Mesenteric fat pad (tissue), 1 donor: ENCODE results near the gene STAT5B. TPM values are rescaled to one million over a fixed set of nuclear protein-coding genes. Genes with fewer than 3 reads are reported as not detected.
"Not testable (repeated sequence)": the region's sequence is repeated elsewhere in the genome, so short reads cannot be mapped to it uniquely, and the experiment has no call there.

ENCODE experiments used
- DNase-seq: peaks from one replicate; pipeline ENCODE4 v3.0.0-alpha.2; 2020; ENCODE audit warnings: low spot score
- total RNA-seq: library from RNA; stranded (reverse); fragmentation: NEBNext Ultra II Directional; extraction: Animal tissue kit (Norgen Biotek cat#: 25700); gene quantifications from one replicate; pipeline ENCODE4 v1.2.1, GENCODE V29; 2021
- donor health status: DM: yes; HTN: yes; CAD: no.

The STAT5B gene
- total RNA-seq, 1 donor from 2014 or later = 106 TPM

DNA sequence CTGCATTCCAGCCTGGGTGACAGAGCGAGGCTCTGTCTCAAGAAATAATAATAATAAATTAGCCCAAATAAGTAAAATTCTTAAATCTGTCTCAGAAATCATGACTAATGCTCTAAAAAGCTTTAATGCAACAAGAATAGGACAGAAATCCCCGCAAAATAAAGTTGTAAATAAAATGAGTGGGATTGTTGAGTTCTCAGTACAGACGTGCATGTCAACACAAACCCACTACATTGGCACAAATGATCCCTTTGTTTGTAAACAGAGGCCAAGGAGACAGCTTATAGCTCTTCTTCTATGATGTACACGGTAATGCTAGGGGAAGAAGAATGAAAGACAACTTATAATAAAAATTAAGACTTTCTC is 6.0 kb downstream of the STAT5B start:
- DNase-seq = no peak

DNA sequence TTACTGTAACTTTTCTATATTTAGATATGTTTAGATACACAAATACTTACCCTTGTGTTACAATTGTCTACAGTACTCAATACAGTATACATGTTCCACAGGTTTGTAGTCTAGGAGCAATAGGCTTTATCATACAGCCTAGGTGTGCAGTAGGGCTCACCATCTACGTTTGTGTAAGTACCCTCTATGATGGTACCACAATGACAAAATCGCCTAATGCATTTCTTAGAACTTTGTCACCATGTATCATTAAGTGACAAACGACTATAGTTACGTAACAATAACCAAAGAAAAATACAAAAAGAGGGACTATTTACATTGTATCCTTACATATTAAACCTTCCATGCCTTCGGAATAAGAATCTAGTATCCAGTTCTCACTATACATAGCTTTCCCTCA is 8.0 kb downstream of the STAT5B start:
- no peak for DNase-seq

DNA sequence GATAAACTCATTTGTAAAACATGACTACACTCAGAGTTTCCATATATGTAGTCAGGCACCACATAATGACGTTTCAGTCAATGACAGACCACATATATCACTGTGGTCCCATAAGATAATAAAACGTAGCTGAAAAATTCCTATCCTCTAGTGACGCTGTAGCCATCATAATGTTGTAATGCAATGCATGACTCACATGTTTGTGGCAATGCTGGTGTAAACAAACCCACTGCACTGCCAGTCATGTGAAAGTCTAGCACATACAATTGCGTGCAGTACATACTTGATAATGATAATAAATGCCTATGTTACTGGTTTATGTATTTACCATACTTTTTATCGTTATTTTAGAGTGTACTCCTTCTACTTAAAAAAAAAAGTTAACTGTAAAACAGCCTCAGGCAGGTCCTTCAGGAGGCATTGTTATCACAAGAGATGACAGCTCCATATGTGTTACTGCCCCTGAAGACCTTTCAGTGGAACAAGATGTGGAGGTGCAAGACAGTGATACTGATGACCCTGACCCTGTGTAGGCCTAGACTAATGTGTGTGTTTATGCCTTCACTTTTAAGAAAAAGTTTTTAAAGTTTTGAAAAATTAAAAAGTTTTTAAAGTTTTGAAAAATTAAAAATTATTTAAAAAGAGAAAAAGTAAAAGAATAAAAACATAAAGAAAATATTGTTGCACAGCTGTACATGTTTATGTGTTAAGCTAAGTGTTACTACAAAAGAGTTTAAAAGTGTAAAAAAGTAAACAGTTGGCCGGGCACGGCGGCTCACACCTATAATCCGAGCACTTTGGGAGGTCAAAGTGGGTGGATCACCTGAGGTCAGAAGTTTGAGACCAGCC is 9.0 kb downstream of the STAT5B start:
- no peak for DNase-seq

DNA sequence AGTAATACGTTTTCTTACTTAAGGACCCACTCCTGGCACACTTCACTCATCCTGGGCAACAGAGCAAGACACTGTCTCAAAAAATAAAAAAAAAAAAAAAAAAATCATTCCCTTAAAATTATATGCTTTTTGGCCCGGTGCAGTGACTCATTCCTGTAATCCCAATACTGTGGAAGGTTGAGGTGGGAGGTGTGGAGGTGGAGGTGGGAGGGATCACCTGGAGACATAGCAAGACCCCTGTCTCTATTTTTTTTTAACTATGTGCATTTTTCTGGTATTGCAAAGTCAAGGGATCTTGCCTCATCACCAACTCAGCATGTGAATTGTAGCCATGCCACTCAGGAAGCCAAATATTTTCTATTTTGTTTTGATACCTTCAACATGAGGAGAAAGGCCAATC is 9.7 kb downstream of the STAT5B start:
- no peak for DNase-seq

DNA sequence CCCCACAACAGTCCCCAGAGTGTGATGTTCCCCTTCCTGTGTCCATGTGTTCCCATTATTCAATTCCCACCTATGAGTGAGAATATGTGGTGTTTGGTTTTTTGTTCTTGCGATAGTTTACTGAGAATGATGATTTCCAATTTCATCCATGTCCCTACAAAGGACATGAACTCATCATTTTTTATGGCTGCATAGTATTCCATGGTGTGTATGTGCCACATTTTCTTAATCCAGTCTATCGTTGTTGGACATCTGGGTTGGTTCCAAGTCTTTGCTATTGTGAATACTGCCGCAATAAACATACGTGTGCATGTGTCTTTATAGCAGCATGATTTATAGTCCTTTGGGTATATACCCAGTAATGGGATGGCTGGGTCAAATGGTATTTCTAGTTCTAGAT is 11.8 kb downstream of the STAT5B start:
- not testable (repeated sequence) for DNase-seq

DNA sequence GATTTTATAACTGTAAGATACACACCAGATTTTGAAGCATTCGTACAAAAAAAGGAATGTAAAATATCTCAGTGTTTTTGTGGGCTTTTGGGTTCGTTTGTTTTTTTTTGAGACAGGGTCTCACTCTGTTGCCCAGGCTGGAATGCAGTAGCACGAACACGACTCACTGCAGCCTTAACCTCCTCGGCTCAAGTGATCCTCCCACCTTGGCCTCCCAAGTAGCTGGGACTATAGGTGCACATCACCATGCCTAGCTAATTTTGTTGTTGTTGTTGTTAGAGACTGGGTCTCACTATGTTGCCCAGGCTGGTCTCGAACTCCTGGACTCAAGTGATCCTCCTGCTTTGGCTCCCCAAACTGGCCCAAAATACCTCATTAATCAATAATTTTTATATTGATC is 15.9 kb downstream of the STAT5B start:
- DNase-seq = no peak

DNA sequence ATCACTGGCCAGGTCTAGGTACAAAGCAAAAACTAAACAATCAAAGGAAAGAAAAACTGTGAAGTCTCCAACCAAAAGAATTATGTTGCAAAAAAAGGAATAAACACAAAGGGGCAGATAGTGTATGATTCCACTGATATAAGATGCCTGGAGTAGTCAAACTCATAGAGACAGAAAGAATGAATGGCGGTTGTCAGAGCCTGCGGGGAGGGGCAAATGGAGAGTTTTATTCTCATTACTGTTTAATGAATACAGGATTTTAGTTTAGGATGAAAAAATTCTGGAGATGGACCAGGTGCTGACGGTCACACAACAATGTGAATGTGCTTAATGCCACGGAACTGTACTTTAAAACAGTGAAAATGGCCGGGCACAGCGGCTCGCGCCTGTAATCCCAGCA is 20.7 kb downstream of the STAT5B start:
- DNase-seq = no peak

DNA sequence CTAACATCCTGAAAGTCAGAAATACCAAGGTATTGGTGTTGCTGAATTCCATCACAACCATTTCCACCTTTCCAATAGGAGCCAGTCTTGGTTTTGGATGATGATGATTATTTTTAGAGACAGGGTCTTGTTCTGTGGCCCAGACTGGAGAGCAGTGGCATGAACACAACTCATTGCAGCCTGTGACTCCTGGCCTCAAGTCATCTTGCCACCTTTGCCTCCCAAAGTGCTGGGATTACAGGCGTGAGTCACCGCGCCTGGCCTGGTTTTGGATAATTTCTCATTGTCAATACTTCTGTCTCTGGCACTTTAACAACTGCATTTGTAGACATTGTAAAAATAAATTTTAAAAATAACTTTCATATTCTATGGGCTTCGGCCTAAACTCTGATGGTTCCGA is 22.6 kb downstream of the STAT5B start:
- DNase-seq = no peak

DNA sequence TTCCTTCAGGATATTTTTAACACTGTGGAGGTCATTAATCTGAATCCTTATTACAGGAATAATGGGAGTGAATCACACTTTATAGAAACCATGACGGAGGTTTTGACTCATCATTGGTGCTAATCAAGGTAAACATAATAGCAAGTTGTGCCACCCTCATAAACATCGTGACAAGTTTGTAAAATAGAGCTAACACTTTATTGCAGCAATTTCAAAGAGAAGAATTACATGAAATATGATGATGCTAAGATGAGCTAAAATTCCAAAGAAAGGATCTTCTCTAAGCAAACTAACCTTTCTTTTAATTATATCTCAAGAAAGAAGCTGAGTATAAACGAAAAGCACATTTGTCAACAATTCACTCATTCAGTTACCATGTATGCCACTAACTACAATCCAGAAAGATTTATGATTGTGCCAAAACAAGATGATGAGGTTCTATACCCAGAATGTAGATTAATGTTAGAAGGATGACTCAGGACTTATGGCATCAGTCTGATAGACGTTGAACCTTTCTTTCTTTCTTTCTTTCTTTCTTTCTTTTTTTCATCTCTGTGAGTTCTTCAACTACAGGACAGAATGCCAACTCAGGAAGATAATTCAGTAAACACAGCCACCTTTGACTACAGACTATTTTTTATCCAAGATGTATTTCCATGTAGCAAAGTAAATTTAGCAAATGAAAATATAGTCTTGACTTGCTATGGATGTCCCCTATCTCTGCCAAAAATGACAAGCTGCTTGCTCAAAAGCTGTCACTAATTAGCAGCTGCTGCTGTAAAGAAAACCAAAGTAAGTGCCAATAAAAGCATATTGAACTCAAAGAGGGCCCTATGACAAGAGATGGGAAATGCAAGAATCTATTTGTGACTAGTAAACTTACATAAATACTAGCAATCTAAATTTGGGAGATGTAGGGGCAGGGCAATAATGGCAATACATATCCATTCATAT is 23.3 kb downstream of the STAT5B start:
- DNase-seq = no peak

DNA sequence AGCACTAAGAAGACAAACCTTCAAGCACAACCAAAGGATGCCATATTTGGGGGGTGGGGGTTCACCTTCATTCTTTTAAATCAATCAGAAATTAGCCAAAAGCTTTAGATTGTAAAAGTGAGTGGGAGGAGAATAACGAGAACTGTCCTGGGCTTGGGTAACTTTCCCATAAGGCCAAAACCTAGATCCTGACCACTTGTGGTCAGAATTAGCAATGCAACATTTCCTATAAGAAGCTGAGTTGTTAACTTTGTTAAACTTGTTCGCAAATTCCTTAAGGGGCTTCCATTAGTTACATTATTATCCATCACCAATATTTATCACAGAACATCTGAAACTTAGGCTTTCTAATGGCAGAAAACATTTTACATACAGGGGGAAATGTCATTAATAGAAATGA is 25.1 kb downstream of the STAT5B start:
- no peak for DNase-seq

DNA sequence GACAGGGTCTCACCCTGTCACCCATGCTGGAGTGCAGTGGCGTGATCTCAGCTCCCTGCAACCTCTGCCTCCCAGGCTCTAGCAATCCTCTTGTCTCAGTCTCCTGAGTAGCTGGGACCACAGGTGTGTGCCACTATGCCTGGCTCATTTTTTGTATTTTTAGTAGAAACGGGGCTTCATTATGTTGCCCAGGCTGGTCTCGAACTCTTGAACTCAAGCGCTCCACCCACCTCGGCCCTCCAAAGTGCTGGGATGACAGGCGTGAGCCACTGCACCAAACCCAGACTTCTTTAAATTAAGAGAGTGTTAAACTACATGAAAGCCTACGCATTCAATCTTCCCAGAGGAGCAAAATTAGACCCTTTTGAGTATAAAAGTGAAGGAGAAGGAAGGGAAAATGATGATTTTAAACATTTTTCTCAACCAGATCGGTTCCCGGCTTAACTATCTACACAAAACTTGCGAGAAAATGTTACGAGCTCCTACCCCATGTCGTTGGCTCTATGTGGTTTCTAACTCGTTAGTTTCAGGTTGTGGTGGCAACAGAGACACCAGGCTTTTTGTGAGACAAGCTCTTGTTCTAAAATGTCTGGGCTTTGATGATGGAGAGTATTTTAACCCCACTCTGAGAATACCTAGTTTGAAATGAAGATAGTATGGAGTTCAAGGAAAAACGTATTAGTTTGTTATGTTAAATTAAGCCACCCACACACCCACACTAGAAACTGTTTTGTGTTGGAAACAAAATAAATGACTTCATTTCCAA is 26.3 kb downstream of the STAT5B start:
- no peak for DNase-seq

DNA sequence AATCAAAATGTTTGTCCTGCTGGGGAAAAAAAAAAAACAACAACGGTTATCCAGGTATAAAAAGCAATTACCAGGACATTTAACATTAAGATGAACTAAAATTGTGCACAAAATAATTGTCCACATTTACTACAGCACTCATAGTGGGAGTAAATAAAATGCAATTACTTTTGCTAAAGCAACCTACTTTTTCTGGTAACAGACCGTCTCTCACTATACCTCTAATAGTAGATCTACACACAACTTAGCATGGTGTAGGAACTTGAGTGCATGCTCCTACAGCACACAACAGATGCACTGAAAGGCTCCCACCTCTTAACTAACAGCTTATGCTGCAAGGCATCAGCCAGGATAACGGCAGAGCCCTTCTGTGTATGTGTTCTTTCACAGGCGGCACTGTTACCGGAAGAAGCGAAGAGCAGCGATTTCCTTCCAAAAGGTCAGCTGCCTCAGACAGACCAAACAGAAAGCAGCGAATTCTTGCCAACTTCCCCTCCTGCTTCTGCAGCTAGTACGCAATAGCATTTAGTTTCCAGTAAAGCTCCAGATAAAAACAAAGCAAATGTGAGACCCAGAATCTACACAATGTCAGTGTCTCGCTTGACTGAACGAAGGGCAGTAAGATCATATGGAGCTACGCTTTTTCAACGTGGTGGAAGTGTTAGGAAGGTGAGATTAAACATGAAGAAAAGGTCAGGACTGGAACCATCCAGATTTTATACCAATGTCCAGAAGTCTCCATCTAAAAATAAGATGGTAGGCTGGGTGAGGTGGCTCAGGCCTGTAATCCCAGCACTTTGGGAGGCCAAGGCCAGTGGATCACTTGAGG is 27.6 kb downstream of the STAT5B start:
- no peak for DNase-seq

DNA sequence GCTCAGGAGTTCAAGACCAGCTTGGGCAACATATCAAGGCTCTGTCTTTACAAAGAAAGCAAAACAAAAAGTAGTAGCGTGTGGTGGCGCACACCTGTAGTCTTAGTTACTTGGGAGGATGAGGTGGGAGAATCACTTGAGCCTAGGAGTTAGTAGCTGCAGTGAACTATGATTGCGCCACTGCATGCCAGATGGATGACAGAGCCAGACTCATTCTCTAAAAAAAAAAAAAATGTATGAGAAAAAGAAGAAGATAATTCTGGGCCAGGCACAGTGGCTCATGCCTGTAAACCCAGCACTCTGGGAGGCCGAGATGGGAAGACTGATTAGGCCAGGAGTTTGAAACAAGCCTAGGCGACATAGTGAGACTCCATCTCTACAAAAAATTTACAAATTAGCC is 28.5 kb downstream of the STAT5B start:
- no peak for DNase-seq

DNA sequence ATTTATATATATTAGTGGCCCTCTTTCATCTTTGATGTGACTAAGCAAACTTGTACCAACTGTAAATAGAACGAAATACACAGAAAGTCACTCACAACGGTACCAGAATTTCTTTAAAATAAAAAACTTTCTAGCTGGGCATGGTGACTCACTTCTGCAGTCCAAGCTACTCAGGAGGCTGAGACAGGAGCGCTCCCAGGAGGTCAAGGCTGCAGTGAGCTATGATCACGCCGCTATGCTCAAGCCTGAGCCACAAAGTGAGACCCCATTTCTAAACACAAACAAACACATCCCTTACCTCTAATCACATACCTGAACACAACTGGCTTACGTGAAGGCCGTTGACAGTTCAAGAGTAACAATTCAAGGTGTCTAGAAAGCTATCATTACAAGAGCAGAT is 29.7 kb downstream of the STAT5B start:
- no peak for DNase-seq

DNA sequence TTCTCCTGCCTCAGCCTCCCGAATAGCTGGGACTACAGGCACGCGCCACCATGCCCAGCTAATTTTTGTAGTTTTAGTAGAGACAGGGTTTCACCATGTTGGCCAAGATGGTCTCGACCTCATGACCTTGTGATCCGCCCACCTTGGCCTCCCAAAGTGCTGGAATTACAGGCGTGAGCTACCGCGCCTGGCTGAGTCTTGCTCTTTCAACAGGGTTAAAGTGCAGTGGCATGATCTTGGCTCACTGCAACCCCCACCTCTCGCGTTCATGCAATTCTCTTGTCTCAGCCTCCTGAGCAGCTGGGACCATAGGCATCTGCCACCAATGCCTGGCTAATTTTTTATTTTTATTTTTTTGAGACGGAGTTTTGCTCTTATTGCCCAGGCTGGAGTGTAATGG is 31.0 kb downstream of the STAT5B start:
- DNase-seq = not testable (repeated sequence)

DNA sequence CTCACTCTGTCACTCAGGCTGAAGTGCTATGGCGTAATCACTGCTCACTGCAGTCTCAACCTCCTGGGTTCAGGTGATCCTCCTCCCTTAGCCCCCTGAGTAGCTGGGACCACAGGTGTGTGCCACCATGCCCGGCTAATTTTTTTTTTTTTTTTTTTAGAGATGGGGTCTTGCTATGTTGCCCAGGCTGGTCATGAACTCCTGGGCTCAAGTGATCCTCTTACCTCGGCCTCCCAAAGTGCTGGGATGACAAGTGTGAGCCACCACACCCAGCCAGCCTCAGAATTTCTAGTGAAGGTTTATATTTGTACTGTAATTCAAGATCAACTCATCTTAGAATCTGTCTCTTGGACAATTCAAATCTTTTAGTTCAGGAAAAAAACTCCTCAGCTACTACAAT is 32.1 kb downstream of the STAT5B start:
- DNase-seq = not testable (repeated sequence)

DNA sequence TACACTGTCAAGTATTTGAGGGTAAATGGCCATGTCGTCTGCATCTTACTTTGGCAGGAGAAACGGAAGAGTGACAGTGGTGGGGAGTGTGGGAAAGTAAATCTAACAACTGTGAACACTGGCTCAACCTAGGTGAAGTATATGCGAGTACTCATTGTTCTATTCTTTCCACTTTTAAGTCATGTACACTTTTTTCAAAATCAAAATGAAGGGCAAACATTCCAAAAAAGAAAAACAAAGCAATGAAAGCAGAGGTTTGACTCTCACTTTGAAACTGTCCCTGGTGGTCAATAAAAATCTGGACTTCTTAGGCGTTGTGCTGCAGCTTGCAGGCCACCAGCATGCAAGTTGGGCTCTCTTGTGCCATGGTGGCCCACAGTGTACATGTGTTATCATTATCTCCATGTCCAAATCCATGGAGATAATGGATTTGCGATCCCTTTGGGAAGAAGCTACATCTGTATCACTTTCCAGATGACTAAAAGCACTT is 32.7 kb downstream of the STAT5B start:
- no peak for DNase-seq

DNA sequence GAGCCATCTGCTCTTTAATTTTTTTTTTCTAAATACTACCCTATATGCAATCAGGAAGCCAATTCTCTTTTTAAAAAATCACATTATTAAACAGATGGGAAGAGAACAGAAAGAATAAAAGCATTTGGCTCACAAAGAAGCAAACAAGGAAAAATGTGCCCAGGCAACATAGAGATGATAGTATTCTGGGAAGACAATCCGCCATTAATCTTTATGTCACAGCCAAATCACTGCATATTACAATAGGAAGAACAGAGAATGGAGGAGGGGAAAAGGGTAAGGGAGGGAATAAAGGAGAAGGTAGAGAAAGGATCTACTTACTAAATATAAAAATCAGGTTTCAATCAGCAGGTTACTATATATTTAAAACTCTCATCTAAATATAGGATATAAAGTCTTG is 34.3 kb downstream of the STAT5B start:
- no peak for DNase-seq

DNA sequence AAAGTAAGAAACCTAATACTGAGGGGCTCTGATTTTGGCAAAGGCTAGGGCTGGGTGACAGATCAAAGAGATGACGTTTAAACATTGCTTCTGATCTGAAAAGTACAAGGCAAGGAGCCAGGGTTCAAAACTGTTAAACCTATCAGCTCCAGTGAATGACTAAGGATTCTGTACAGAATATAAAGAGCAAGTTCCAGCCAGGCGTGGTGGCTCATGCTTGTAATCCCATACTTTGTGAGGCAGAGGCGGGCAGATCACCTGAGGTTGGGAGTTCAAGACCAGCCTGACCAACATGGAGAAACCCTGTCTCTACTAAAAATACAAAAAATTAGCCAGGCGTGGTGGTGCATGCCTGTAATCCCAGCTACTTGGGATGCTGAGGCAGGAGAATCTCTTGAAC is 35.3 kb downstream of the STAT5B start:
- DNase-seq = not testable (repeated sequence)

DNA sequence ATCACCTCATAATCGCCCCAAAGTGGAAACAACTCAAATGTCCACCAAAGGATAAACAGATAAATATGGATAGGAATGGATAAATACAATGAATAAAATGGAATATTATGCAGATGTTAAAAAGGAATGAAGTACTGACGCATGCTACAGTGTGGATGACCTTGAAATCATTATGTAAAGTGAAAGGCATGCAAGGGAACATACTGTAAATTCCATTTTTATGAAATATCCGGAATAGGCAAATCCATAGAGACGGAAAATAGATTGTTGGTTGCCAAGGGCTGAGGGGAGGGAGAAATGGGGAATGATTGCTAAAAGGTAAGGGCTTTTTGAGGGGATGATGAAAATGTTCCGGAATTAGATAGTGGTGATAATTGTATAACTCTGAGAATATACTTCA is 36.0 kb downstream of the STAT5B start:
- no peak for DNase-seq

DNA sequence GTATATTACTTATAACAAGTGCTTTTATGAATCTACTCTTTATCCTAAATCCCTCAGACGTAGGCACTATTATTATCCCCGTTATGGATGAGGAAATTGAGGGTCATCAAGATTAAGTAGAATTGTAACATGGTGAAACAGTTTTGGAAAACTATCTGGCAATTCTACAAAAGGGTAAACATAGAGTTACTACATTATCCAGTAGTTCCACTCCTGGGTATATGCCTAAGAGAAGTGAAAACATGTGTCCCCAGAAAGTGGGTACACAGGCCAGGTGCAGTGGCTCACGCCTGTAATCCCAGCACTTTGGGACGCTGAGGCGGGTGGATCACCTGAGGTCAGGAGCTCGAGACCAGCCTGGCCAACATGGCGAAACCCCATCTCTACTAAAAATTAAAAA is 36.6 kb downstream of the STAT5B start:
- DNase-seq = not testable (repeated sequence)
